HG03139 (cell line): ENCODE data around the gene GPR151.

Source experiments
- ATAC-seq: cut with Tn5 transposase; IDR thresholded peaks from one replicate; pipeline ENCODE4 v1.9.1; 2021; ENCODE audit not compliant: unreplicated experiment

Gene GPR151

DNA sequence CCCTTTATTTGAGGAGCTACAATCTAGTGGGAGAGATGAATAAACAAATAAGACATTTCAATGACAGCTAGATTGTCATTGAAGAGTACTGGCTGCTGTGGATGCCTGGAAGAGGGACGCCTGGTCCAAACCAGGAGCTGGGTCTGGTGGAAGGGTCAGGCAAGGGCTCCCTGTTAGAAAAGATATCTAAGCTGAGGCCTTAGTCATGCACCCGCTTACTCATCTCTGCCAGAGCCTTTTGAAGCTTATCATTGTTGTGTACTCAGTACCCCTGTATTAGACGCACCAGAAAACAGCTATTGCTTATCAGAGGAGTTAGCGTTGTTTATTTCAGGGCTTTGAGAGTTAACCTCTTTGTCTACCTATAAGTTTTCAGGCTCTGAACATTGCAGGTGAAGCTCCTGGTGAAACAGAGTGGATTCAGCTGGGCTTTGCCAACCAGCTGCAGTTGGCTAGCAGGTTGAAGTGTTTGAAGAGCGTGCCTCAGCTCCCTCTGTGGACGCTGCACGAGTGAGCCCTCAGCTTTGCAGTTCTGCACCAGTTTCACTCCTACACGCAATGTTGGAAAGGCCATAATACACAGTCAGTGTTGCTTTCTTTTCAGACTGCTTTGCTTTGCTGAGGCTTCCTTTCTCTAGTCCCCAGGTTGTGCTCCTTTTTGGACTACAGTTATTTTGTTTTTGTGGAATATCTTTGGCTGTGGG is 5.6 kb upstream of the GPR151 start:
- no peak for ATAC-seq

DNA sequence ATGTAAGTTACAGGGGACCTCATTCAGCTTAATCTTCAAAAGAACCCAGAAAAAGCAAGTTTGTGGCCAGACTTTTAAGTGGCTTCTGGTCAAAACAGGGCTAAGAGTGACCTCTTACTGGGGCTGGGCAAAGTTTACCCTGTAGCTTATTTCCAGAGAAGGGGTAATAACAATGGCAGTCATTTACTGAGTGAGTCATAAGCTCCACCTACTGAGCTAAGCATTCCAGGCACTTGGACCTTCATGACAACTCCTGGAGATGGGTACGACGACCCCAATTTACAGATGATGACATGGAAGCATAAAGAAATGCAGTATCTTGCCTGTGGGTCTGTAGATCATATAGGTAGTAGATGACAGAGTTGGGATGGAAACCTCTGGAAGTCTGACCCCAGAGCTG is 4.7 kb upstream of the GPR151 start:
- ATAC-seq, result no peak

DNA sequence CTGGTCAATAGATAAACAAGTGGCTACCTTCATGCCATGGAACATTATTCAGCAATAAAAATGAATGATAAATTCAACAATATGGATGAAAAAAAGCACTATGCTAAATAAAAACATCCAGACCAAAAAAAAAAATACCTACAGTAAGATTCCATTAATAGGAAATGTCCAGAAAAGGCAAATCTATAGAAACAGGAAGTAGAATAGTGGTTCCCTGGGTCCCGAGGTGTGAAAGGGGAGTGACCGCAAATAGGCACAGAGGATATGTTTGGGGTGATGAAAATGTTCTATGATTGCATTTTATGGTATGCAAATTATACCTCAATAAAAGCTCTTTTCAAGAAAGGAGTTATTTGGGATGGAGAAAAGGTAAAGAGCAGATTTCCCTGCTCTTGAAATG is 3.6 kb upstream of the GPR151 start:
- no peak for ATAC-seq

DNA sequence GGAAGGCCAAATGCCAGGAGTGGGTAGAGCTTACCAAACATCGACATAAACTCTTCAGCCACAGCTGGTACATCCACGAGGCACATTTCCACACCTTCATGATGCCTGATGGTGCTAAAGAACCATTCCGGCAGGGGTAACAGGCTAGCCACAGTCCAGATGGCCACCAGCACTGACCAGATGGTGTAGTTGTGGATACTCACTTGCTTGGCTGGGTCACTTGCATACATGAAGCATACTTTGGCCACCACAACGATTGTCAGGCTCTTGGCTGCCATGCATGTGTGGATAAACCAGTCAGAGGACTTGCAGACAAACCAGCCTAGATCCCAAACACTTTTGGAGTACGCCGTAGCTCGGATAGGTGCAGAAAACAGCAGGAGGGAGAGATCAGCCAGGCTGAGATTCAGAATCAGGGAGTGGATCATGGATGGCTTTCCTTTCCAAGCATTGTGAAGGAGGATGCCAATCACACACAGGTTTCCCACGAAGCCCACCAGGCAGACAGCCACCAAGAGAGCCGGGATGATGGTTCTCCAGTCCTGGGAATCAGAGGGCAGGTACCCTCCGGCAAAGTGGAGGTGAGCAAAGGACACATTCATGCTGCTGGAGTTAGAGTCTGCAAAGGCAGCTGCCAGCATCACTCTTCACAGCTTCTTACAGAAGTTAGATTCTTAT is 378 bp downstream of the GPR151 start:
- no peak for ATAC-seq

DNA sequence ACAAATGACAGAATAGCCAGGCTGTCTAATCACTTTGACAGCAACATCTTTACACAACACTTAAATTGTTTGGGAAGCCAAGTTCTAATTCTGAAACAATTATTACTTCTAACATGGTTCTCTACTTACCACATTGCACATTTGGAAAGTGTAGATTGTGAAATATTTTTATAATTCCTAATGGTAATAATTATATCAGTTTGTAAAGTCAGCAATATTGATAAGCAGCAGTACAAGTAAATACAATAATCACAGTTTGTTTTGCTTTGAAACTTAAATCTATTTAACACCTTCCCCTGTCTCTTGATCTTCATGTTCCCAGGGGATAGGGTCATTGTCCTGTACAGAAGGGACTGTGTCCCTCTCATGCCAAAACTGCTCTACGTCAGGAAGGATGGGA is 1.4 kb downstream of the GPR151 start:
- no peak for ATAC-seq

DNA sequence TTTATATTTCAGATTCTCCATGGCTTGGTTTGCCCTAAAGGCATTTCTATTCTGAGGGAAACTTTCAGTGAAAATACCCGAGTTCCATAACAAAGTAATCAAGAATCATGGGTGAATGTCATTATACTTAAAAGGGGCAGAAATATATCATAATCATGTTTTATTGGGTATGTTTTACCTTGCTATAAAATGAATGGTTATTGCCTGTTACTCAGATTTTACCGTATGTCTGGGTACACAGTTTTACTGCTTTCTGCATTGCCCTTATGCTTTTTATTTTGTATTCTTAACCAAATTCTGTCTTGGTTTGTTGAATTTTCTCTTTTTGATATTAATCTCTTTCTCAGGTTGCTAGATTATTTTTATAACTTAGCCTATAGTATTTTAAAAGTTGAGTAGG is 2.5 kb downstream of the GPR151 start:
- ATAC-seq, result no peak

DNA sequence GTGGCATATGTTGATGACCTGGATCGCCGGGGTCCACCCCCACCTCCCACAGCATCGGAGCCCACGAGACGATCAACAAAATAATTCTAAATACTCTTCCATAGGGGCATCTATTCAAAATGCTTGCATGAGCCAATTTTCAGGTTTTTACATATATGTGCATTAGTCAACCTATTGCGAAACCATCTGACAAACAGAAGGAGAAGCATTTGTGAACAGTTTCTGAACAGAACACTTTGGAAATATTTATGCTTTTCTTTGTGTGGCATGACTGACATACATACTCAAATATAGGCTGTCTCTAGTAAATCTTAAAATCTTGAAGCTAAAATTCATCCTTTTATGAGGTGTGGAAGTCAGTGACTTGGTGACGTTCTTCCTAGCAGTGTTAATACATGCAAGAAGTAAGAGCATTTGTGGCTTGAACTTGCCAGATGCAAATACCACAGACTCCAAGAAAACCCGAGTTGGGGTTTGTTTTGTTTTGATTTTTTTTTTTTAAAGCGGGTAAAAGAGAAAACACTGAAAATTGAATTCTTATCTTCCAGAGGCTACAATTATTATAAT is 5.3 kb downstream of the GPR151 start:
- ATAC-seq, result no peak

DNA sequence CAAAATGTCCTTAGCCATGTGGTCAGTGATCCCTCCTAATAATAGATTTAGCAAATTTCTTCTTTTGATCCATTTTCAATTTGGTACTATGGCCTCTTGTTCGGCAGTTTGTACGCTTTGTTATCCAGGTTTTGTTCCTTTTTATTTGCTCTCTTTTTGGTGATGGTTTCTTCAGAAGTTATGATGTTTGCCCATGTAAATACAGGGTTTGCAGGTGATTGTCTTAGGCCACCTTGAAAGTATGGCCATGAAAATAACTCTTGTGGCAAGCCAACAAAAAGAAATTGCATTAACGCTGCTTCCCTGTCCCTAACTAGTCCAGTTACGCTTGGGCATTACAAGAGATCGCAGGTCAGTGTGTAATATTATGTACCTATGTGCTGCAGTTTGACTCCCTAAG is 8.6 kb downstream of the GPR151 start:
- no peak for ATAC-seq

DNA sequence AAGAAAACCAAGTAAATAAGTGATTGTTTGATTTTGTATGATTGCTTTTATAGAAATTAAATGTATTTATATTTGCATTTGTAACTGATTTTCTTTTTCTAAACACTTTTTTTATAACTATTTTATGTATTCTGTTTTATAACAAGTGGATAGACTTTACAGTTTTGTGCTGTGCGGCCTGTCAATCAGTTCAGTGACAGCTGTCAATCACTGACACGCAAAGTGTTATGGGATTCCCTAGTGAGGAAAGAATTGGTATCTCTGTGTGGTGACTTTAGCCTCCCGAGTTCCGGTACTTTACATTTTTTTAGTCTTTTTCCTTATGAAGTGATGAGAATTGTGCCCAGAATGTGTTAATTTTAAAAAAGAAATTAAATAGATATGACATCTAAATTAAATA is 16.3 kb downstream of the GPR151 start:
- ATAC-seq, result no peak

DNA sequence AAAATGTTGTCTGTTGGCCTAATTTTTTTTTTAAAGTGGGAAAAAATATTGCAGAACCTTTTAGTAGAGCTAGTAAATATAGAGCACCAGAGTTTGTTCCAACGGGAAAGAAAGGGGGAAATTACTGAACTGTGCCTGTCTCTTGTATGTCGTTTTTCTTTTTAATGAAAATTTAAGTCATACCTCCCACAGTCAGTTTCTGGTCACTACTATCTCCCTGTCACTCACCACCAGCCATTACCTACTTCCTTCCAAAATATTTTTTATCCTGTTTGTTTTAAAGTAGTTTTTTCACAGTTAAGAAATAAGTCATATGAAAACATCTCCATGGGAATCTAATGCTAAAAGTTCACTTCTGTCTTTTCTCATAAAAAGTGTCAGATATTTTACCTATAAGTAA is 21.3 kb downstream of the GPR151 start:
- no peak for ATAC-seq

DNA sequence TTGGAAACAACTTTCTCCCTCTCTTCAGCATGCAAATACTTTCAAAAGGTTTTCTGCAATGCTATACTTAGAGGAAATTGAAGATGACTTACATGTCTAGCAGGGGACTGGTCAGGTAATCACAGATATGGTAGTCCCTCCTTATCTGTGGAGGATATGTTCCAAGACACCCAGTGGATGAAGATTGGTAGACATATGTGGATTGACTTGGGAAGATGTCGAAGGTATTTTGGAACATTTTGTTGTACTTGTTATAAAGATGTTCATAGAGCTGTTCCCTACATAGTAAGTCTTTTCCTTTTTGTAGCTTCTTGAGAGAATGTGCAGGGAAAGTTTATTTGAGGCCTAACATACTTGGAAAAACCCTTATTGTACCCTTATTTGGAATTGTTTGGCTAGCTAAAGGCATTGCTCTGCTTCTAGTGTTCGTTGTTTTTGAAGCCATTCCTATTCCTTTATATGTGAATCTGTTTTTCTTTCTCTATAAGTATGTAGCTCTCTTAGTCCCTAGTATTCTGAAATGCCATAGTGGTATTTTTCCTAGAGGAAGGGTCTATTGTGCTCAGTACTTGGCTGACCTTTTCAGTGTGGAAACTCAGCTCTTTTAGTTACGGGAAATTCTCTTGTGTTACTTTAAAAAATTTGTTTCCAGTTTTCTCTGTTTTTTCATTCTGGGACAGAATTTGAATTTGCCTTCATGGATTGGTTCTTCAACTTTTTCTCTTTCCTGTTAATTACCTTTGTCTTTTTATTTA is 25.7 kb downstream of the GPR151 start:
- no peak for ATAC-seq

DNA sequence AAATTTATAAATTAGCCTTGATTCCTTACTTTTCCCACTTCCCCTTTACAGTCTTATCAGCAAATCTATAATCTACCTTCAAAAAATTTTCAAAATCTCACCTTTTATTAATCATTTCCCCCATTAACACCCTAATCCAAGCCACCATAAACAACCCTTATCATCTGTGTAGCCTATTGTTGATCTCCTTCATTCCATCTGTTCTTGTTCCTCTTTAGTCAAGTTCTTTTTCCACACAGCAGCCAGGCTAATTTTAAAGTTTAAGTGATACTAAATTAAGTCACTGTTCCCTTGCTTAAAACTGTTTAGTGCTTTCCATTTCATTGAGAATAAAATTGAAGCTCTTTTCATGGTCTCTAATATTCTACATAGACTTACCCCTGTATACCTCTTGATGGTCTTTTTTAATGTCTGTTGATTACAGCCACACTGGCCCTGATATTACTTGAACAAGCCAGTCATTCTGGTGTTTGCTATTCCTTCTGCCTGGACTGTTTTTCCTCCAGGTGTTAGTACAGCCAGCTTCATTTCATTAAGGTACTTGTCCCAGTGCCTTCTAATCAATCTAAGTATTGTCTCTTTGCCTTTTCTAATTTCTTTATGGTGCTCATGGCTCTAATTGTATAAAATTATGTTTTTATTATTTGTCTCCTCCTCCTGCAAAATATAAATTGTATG is 31.1 kb downstream of the GPR151 start:
- ATAC-seq, result no peak

DNA sequence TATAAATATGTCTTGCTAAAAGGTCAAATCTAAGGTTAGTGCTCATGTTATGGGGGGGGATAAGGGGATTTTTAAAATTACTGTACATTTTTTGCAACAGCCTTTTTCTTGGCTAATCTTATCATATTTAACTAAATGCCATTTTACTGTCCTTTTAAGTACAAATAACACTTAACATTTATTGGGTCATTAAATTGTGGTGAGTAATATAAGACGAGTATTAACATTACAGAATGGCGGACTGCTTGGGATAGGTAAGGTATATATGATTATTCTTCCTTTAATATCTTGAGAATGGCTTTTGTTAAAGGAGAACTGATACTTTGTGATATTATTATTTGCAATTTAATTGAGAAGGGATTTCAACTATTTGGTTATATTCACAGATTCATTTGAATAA is 33.2 kb downstream of the GPR151 start:
- no peak for ATAC-seq

DNA sequence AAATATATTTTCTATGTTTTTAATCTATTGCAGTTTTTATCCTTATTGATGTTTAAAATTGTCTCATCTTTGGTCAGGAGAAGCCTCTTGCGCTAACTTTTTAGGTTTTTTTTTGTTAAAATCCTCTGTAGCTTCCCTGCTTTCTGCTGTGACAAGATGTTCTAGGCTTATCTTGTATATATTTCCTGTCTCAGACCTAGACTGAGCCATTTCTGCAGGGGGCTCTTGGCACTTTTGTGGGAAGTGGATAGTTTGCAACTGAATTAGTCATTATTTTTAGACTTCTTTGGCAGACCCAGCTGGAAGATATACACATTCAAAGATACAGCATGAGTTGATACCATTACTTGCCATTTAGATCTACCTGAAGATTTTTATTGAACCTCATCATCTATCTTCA is 40.1 kb downstream of the GPR151 start:
- ATAC-seq, result no peak

DNA sequence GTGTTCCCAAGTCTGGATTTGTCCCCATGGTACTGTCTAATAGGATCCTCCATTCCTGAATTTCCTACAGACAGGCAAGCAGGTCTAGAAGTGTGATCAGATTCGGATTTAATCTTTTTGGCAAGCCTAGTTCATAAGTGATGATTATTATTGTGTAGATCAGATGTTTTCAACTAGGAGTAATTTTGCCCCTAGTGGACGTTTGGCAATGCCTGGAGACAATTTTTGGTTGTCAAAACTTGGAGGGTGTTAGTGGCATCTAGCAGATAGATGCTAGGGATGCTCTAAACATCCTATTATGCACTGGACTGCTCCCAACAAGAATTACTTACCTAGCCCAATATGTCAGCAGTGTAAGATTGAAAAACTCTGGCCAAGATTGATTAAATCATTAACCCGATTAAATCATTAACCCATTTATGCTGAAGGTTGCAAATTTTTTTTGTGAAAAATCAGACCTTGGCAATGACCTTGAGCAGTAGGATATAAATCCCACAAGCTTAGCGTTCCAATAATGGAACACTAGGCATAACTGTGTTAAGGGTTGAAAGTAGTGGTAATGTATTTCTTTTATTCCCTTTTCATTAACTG is 40.7 kb downstream of the GPR151 start:
- no peak for ATAC-seq

DNA sequence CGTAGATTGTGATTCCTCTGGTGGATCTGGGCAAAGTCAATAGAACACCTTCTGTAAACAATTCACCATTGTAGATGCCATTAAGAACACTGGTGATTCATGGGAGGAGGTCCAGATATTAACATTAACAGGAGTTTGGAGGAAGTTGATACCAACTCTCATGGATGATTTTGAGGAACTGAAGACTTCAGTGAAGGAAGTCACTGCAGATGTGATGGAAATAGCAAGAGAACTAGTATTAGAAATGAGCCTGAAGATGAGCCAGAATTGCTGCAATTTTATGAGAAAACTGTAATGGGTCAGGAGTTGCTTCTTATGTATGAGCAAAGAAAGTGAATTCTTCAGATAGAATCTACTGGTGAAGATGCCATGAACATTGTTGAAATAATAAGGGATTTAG is 41.9 kb downstream of the GPR151 start:
- ATAC-seq, result no peak

DNA sequence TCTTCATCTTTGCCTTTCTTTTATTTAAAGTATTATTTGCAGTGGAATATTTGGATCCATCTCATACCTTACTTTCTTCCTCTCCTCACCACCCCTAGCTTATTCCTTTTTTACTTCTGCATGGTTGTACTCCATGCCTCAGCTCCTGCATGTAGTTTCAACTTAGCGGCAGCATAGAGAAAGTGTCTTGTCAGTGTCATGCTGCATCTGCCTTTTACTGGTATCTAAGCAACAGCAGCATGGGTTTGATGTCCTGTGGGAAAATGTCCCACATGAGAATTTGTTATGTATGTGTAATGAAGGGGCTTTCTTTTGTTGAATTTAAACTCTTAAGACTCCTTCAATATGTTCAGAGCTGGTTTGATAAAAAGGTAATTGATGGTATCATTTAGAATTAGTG is 48.2 kb downstream of the GPR151 start:
- no peak for ATAC-seq

DNA sequence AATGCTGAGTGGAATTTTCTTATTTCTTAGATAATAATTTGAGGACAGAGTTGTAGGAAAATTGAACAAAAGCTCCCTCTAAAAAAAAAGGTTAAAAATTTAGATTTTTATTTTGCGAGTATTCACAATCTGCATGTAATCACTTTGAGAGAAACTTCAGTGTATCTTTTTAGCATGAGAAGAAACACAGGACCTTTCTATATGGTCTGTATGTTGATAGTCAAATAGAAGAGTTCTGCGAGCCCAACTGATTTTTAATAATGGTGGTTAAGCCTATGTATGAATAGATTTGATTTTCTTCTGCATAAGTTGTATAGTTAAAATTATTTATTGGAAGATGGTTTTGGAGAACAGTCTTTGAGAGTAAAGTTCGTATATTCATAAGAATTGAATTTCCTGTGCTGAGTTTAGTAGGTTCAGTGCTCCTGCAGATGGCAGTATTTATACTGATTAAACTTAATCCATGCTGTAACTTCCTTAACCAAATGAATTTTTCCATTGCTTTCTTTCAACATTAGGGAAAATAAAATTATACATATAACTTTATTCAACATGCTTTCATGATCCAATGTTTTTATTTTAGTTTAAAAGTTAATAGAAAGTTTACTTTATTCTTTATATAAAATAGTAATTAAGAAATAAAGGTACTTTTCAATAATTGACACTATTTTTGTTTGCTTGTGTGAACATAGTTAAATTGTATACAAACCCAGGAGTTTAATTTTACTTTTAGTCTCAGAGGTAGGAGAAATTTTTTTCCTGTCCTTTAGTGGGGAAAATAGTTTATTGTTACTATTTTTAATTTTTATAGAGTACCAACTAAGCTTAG is 49.3 kb downstream of the GPR151 start:
- no peak for ATAC-seq

DNA sequence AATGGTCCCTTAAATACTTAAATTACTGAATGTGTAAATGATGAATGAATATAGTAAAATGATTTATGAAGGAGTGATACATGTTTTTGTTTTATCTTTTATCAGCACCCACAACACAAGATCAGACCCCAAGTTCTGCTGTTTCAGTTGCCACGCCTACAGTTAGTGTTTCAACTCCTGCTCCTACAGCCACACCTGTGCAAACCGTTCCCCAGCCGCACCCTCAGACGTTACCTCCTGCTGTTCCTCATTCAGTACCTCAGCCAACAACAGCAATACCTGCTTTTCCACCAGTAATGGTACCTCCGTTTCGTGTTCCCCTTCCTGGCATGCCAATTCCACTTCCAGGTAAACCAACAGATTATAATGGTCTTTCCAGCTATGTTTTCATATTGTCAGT is 52.5 kb downstream of the GPR151 start:
- ATAC-seq, result no peak
